Measurements from ENCODE around the gene AFAP1L2. TPM values are rescaled to one million over a fixed set of nuclear protein-coding genes. Genes with fewer than 3 reads are reported as not detected.
"Not testable (repeated sequence)": the region's sequence is repeated elsewhere in the genome, so short reads cannot be mapped to it uniquely, and the experiment has no call there.

The AFAP1L2 gene
- total and polyA plus RNA-seq, 12 donors: 2.9 to 5.0 (median 4.3) TPM

GRCh38 chr10:114334301-114334700 lies 70.0 kb downstream of the AFAP1L2 start:
- Histone ChIP-seq H3K4me1 (peaks cover 6 to 37% (median 17%) of the 10 kb centered on the region in 9 donors), H3K4me3 (no peak overlapping the region), H3K27ac (no peak overlapping the region), H3K9me3 (no peaks in the 10 kb centered on the region), H3K27me3 (no peaks in the 10 kb centered on the region), H3K36me3 (peaks cover 0 to 8% (median 0%) of the 10 kb centered on the region in 9 donors)
- WGBS, 2 donors: 60 to 66% methylated on average over 6 of the region's 6 CpGs
- ATAC-seq (no peak), DNase-seq (no peak)
- no peak for TF ChIP-seq CTCF (IDR thresholded peaks at IDR 0.05)
- intact Hi-C loops (cut with DNase I): loop anchor here in 2 of 10 donors (5.0 kb wide), 1 partner anchor 68 kb away; the partner anchor contains the start of gene AFAP1L2 (in 2 of the 2)

- not testable (repeated sequence) for H3K36me3 ChIP-seq, H3K9me3 ChIP-seq, ATAC-seq, DNase-seq, H3K4me3 ChIP-seq, H3K27me3 ChIP-seq
- intact Hi-C loops (cut with DNase I): loop anchor here in 2 of 10 donors (5.0 kb wide), 1 partner anchor 69 kb away; the partner anchor contains the start of gene AFAP1L2 (in 2 of the 2)
- peaks cover 13 to 46% (median 26%) of the 10 kb centered on the region in 9 donors for H3K4me1 ChIP-seq
- WGBS, 2 donors: 85 to 90% methylated on average over 5 of the region's 5 CpGs
- H3K27ac ChIP-seq: peak overlapping the region in 6 of 10 donors; percentile 29 to 66 (median 46)
These were observed 70.9 kb downstream of the AFAP1L2 start for GRCh38 chr10:114333441-114333840.

- ATAC-seq: peak in 5 of 8 donors; percentile 8 to 59 (median 53)
- Histone ChIP-seq H3K27me3 (no peaks in the 10 kb centered on the region), H3K36me3 (peaks cover 0 to 3% (median 0%) of the 10 kb centered on the region in 9 donors), H3K27ac (peak overlapping the region in 9 of 10 donors; percentile 11 to 70 (median 54)), H3K4me1 (peaks cover 18 to 55% (median 31%) of the 10 kb centered on the region in 9 donors), H3K4me3 (no peak overlapping the region), H3K9me3 (no peaks in the 10 kb centered on the region)
- TF ChIP-seq CTCF (IDR thresholded peaks at IDR 0.05): no peak
- DNase-seq: no peak
- intact Hi-C loops (cut with DNase I): loop anchor here in 2 of 10 donors (5.0 kb wide), 1 partner anchor 70 kb away; the partner anchor contains the start of gene AFAP1L2 (in 2 of the 2)
- WGBS, 2 donors: 54 to 59% methylated on average over 14 of the region's 14 CpGs
These were observed 71.8 kb downstream of the AFAP1L2 start for GRCh38 chr10:114332301-114333192.

GRCh38 chr10:114329634-114330365 lies 74.5 kb downstream of the AFAP1L2 start:
- intact Hi-C loops (cut with DNase I): loop anchor here in 2 of 10 donors (5.0 kb wide), 1 partner anchor 73 kb away; the partner anchor contains the start of gene AFAP1L2 (in 2 of the 2)
- H3K4me1 ChIP-seq: peaks cover 18 to 59% (median 31%) of the 10 kb centered on the region in 9 donors
- no peak for ATAC-seq

More at GRCh38 chr10:114329634-114330365, 74.5 kb downstream of the AFAP1L2 start:
- H3K36me3 ChIP-seq: peaks cover 0 to 5% (median 0%) of the 10 kb centered on the region in 9 donors
- no peak for DNase-seq
- H3K9me3 ChIP-seq: no peaks in the 10 kb centered on the region
- no peak overlapping the region for H3K4me3 ChIP-seq
- H3K27ac ChIP-seq: peak overlapping the region in 4 of 10 donors; percentile 46 to 75 (median 64)
- 71 to 85% methylated on average over 10 of the region's 10 CpGs for WGBS, 2 donors
- H3K27me3 ChIP-seq: no peaks in the 10 kb centered on the region
- TF ChIP-seq CTCF (IDR thresholded peaks at IDR 0.05): no peak

Data from heart right ventricle (tissue), 16 donors.